Loucy (cell line): ENCODE measurements around the gene NCKAP5.

Source experiments
- H2AFZ ChIP-seq: fragments of 200-600 bp; sonication (generic); 2 replicates; pipeline ENCODE4 v1.6.0; 2016; ENCODE audit warnings: antibody characterized with exemption, mild to moderate bottlenecking, low read length, moderate library complexity
- H3F3A ChIP-seq: fragments of 200-600 bp; 2 replicates; pipeline ENCODE4 v1.6.0; 2016; ENCODE audit warnings: antibody characterized with exemption, low read depth, mild to moderate bottlenecking
- H3K27me3 ChIP-seq: fragments of 200-600 bp; sonication (generic); 2 replicates; pipeline ENCODE4 v1.6.1; 2014; ENCODE audit warnings: low read length, mild to moderate bottlenecking; ENCODE audit not compliant: insufficient read depth, poor library complexity, severe bottlenecking
- H3K36me3 ChIP-seq: fragments of 200-600 bp; sonication (generic); 2 replicates; pipeline ENCODE4 v1.6.1; 2016; ENCODE audit warnings: low read length; ENCODE audit not compliant: insufficient read depth
- H3K4me1 ChIP-seq: fragments of 200-600 bp; sonication (generic); 2 replicates; pipeline ENCODE4 v1.5.1; 2014; ENCODE audit warnings: low read length, mild to moderate bottlenecking; ENCODE audit not compliant: insufficient read depth, poor library complexity, severe bottlenecking
- H3K4me2 ChIP-seq: fragments of 200-600 bp; sonication (generic); 2 replicates; pipeline ENCODE4 v1.6.0; 2014; ENCODE audit warnings: antibody characterized with exemption, low read length, low read depth, mild to moderate bottlenecking; ENCODE audit not compliant: poor library complexity, severe bottlenecking
- H3K4me3 ChIP-seq: fragments of 200-600 bp; sonication (generic); 2 replicates; pipeline ENCODE4 v1.5.1; 2014; ENCODE audit warnings: low read length, mild to moderate bottlenecking, mixed read lengths; ENCODE audit not compliant: poor library complexity, severe bottlenecking
- H3K79me2 ChIP-seq: fragments of 200-600 bp; sonication (generic); 2 replicates; pipeline ENCODE4 v1.6.1; 2014; ENCODE audit warnings: low read length; ENCODE audit not compliant: insufficient read depth
- H3K9ac ChIP-seq: fragments of 200-600 bp; sonication (generic); 2 replicates; pipeline ENCODE4 v1.6.0; 2014; ENCODE audit warnings: mild to moderate bottlenecking, low read depth, low read length, moderate library complexity; ENCODE audit not compliant: poor library complexity, severe bottlenecking
- H3K9me2 ChIP-seq: fragments of 200-600 bp; sonication (generic); replicated peaks from 2 replicates; pipeline ENCODE4 v1.6.1; 2016; ENCODE audit warnings: low read depth, low read length, mixed read lengths
- H3K9me3 ChIP-seq: fragments of 200-600 bp; sonication (generic); 2 replicates; pipeline ENCODE4 v1.6.1; 2014; ENCODE audit warnings: mild to moderate bottlenecking, antibody characterized with exemption, low read length, low read depth; ENCODE audit not compliant: insufficient read depth
- H4K20me1 ChIP-seq: fragments of 200-600 bp; sonication (generic); 2 replicates; pipeline ENCODE4 v1.6.0; 2014; ENCODE audit warnings: antibody characterized with exemption, low read length, mild to moderate bottlenecking; ENCODE audit not compliant: insufficient read depth, poor library complexity, severe bottlenecking
- EZH2phosphoT487 ChIP-seq: fragments of 200-600 bp; IDR thresholded peaks from 2 replicates; pipeline ENCODE4 v1.6.1; 2018; ENCODE audit warnings: antibody characterized with exemption, mild to moderate bottlenecking, moderate library complexity, borderline replicate concordance
- TF ChIP-seq, protein P1 (sequence below): fragments of 200-600 bp; sonication (generic); conservative IDR thresholded peaks from 2 replicates; pipeline ENCODE4 v1.5.1; 2014; ENCODE audit warnings: mild to moderate bottlenecking, antibody characterized with exemption, low read length

The NCKAP5 gene

DNA sequence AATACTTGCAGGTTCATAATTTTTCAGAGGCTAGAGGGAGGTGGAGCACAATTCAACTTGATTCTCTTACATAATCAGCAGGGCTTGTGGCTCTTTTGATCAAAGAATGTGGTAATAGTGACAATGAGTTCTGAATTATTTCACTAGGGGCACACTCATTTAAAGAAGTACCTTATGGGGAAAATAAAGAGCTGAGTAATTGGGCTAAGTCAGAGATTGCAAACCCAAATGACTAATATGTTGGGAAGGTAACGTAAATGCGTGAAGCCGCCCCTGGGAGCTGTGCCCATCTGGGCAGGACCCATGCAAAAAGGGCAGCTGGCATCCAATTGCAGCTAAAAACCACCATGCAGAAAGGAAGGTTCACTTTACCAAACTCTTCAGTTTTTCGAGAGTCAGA, 35.3 kb downstream of the NCKAP5 start:
- H3K9ac ChIP-seq: no peak overlapping the region
- no peaks in the 10 kb centered on the region for H3K9me3 ChIP-seq
- TF ChIP-seq EZH2phosphoT487: no peak
- TF ChIP-seq, protein P1, sequence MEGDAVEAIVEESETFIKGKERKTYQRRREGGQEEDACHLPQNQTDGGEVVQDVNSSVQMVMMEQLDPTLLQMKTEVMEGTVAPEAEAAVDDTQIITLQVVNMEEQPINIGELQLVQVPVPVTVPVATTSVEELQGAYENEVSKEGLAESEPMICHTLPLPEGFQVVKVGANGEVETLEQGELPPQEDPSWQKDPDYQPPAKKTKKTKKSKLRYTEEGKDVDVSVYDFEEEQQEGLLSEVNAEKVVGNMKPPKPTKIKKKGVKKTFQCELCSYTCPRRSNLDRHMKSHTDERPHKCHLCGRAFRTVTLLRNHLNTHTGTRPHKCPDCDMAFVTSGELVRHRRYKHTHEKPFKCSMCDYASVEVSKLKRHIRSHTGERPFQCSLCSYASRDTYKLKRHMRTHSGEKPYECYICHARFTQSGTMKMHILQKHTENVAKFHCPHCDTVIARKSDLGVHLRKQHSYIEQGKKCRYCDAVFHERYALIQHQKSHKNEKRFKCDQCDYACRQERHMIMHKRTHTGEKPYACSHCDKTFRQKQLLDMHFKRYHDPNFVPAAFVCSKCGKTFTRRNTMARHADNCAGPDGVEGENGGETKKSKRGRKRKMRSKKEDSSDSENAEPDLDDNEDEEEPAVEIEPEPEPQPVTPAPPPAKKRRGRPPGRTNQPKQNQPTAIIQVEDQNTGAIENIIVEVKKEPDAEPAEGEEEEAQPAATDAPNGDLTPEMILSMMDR: no peak
- no peaks in the 10 kb centered on the region for H3K9me2 ChIP-seq
- H3K4me1 ChIP-seq: no peaks in the 10 kb centered on the region
- no peaks in the 10 kb centered on the region for H3F3A ChIP-seq
- no peaks in the 10 kb centered on the region for H3K79me2 ChIP-seq
- H3K27me3 ChIP-seq: no peaks in the 10 kb centered on the region
- no peak overlapping the region for H3K4me2 ChIP-seq
- no peak overlapping the region for H2AFZ ChIP-seq
- H3K4me3 ChIP-seq: no peak overlapping the region
- H4K20me1 ChIP-seq: no peaks in the 10 kb centered on the region
- H3K36me3 ChIP-seq: no peaks in the 10 kb centered on the region

DNA sequence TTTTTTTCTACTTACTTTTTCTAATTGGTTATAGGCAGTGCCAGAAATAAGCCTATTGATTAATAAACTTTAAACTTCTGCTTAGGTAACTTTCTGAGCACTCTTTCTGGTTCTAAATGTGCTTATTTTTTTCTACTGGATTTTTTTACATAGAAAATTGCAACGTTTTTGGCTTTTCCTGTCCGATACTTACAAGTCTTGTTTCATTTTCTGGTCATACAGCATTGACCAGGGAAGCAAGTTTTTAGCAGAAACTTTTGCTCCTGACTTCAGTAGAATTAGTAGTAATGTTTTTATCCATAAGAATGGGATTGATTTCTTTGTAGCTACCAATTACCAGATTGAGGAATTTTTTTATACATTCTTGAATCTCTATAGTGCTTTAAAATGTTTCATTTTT, 36.9 kb downstream of the NCKAP5 start:
- H2AFZ ChIP-seq: no peak overlapping the region
- H3K9me3 ChIP-seq: no peaks in the 10 kb centered on the region
- H3K4me2 ChIP-seq: no peak overlapping the region
- TF ChIP-seq, protein P1: no peak
- TF ChIP-seq EZH2phosphoT487: no peak
- no peaks in the 10 kb centered on the region for H3K4me1 ChIP-seq
- H3K9ac ChIP-seq: no peak overlapping the region
- no peaks in the 10 kb centered on the region for H3K36me3 ChIP-seq
- no peaks in the 10 kb centered on the region for H3K27me3 ChIP-seq
- H3K9me2 ChIP-seq: no peaks in the 10 kb centered on the region
- H3K4me3 ChIP-seq: no peak overlapping the region
- no peaks in the 10 kb centered on the region for H3F3A ChIP-seq
- H3K79me2 ChIP-seq: no peaks in the 10 kb centered on the region
- H4K20me1 ChIP-seq: no peaks in the 10 kb centered on the region

DNA sequence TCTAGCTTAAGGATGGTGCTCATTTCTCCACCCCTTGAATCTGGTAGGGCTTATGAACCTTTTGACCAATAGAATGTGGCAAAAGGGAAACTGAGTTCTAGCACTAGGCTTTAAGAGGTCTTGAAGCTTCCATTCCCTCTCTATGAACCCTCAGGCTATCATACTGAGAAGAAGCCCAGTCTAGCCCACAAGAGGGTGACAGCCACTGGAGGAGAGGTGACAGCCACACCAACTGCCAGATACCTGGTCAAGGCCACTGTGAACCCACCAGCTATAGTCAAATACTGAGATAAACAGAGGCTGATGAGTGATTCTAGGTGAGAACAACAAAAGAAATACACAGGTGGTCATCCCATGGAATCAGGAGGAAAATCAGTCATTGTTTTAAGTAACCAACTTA, 37.6 kb downstream of the NCKAP5 start:
- TF ChIP-seq, protein P1: no peak
- no peak for TF ChIP-seq EZH2phosphoT487
- Histone ChIP-seq H2AFZ (no peak overlapping the region), H4K20me1 (no peaks in the 10 kb centered on the region), H3K36me3 (no peaks in the 10 kb centered on the region), H3K4me2 (no peak overlapping the region), H3K9me3 (no peaks in the 10 kb centered on the region), H3K4me3 (no peak overlapping the region), H3K4me1 (no peaks in the 10 kb centered on the region), H3K9ac (no peak overlapping the region), H3F3A (no peaks in the 10 kb centered on the region), H3K9me2 (no peaks in the 10 kb centered on the region), H3K27me3 (no peaks in the 10 kb centered on the region), H3K79me2 (no peaks in the 10 kb centered on the region)
